HCT116 (cell line): ENCODE measurements around the gene RUNX1.

Source experiments
- CTCF ChIP-seq, 3 experiments: fragments of 200-600 bp in 1 of 3; sonication (generic) in 1 of 3; IDR thresholded peaks in 2 of 3; conservative IDR thresholded peaks in 1 of 3; 2 replicates each; pipeline ENCODE4 v1.5.1; 2012 to 2017; ENCODE audit warnings: low read depth in 2 of 3, low read length in 2 of 3, antibody characterized with exemption in 1 of 3, borderline replicate concordance in 1 of 3, control low read depth in 1 of 3, mild to moderate bottlenecking in 1 of 3, mixed read lengths in 1 of 3, mixed run types in 1 of 3, moderate library complexity in 1 of 3; ENCODE audit not compliant: insufficient read depth in 1 of 3
- EGR1 ChIP-seq: IDR thresholded peaks from 2 replicates; pipeline ENCODE4 v1.6.1; 2012; ENCODE audit warnings: low read depth
- EZH2 ChIP-seq: fragments of 200-600 bp; sonication (generic); IDR thresholded peaks from 2 replicates; pipeline ENCODE4 v1.6.1; 2017; ENCODE audit warnings: antibody characterized with exemption, mixed run types
- POLR2A ChIP-seq: IDR thresholded peaks from 2 replicates; pipeline ENCODE4 v1.7.0; 2011; ENCODE audit warnings: borderline replicate concordance; ENCODE audit not compliant: insufficient read depth, insufficient read length; ENCODE audit errors: extremely low read depth
- RAD21 ChIP-seq: IDR thresholded peaks from 2 replicates; pipeline ENCODE4 v1.6.1; 2012; ENCODE audit warnings: low read depth, mild to moderate bottlenecking
- REST ChIP-seq: IDR thresholded peaks from 2 replicates; pipeline ENCODE4 v1.6.1; 2012; ENCODE audit warnings: low read depth
- YY1 ChIP-seq: IDR thresholded peaks from 2 replicates; pipeline ENCODE4 v1.6.1; 2011; ENCODE audit warnings: low read length, low read depth, moderate library complexity, mild to moderate bottlenecking; ENCODE audit not compliant: insufficient replicate concordance; ENCODE audit errors: extremely low read depth
- ZBTB33 ChIP-seq: IDR thresholded peaks from 2 replicates; pipeline ENCODE4 v1.6.1; 2011; ENCODE audit warnings: mild to moderate bottlenecking, low read length, moderate library complexity; ENCODE audit not compliant: insufficient replicate concordance; ENCODE audit errors: extremely low read depth
- ZFX ChIP-seq: fragments of 450-650 bp; IDR thresholded peaks from 2 replicates; pipeline ENCODE4 v1.6.1; 2017
- ZNF274 ChIP-seq: fragments of 200-500 bp; sonication (Bioruptor generic); IDR thresholded peaks from 2 replicates; pipeline ENCODE4 v1.6.1; 2014; ENCODE audit warnings: mild to moderate bottlenecking, low read depth, low read length, inconsistent platforms

GRCh38 chr21:35041881-35042280 lies 7.2 kb downstream of the RUNX1 start:
- no peak for TF ChIP-seq CTCF (IDR thresholded peaks at IDR 0.05 in 2 of 3, conservative IDR thresholded peaks at IDR 0.05 in 1 of 3; ENCODE audit: borderline replicate concordance in 1 of 3, insufficient read depth in 1 of 3, low read depth in 2 of 3, low read length in 2 of 3)
- TF ChIP-seq RAD21 = no peak
- no peak for TF ChIP-seq POLR2A
- TF ChIP-seq REST = no peak
- no peak for TF ChIP-seq EGR1
- no peak for TF ChIP-seq ZNF274
- no peak for TF ChIP-seq ZFX
- TF ChIP-seq EZH2 = no peak
- no peak for TF ChIP-seq ZBTB33
- no peak for TF ChIP-seq YY1
